Cardiac muscle cell (in vitro differentiated cells and primary cell): Measurements from ENCODE around the gene SEZ6. TPM values are rescaled to one million over a fixed set of nuclear protein-coding genes. Genes with fewer than 3 reads are reported as not detected.
A peak's percentile ranks its signal among the peaks of the same experiment; 100 is the strongest.

Source experiments
- DNase-seq, 2 donors: peaks; one replicate each; pipeline versions ENCODE4 v3.0.0 to v3.0.0-alpha.2; 2010 to 2017; ENCODE audit warnings: low read depth in 1 of 2, low spot score in 1 of 2
- H3K27ac ChIP-seq: fragments of 200-600 bp; sonication (generic); 2 replicates; pipeline ENCODE4 v1.5.1; 2016
- H3K27me3 ChIP-seq: fragments of 200-600 bp; sonication (generic); 2 replicates; pipeline ENCODE4 v1.6.0; 2016; ENCODE audit warnings: control low read depth
- H3K36me3 ChIP-seq: fragments of 200-600 bp; sonication (generic); 2 replicates; pipeline ENCODE4 v1.5.1; 2016; ENCODE audit warnings: control low read depth
- H3K4me1 ChIP-seq: fragments of 200-600 bp; sonication (generic); 2 replicates; pipeline ENCODE4 v1.8.1; 2017; ENCODE audit warnings: low read depth, mild to moderate bottlenecking, mixed run types
- H3K4me3 ChIP-seq: fragments of 200-600 bp; sonication (generic); 2 replicates; pipeline ENCODE4 v1.5.1; 2016; ENCODE audit warnings: mild to moderate bottlenecking
- H3K9me3 ChIP-seq: fragments of 200-600 bp; sonication (generic); 2 replicates; pipeline ENCODE4 v1.5.1; 2017; ENCODE audit warnings: low read depth, mild to moderate bottlenecking, control low read depth
- CTCF ChIP-seq: IDR thresholded peaks from 2 replicates; pipeline ENCODE4 v1.5.1; 2012; ENCODE audit warnings: low read depth, mild to moderate bottlenecking, low read length
- polyA plus RNA-seq: library from polyadenylated mRNA; unstranded; fragments of >200 nt; fragmentation: Nextera tagmentation; extraction: Ambion mirVana; gene quantifications from 2 replicates; pipeline ENCODE4 v1.2.1, GENCODE V29; 2016
- total RNA-seq: library from RNA; depleted of rRNA; stranded (reverse); fragments of >200 nt; gene quantifications from 2 replicates; pipeline ENCODE4 v1.2.3, GENCODE V29; 2016

The SEZ6 gene
- total and polyA plus RNA-seq, 2 experiments from 2014 or later: 0.21 to 0.95 TPM

GRCh38 chr17:28974451-28974850 lies 31.4 kb downstream of the SEZ6 start:
- DNase-seq: no peak
- Histone ChIP-seq H3K4me1 (peaks cover 37% of the 10 kb centered on the region), H3K27me3 (no peaks in the 10 kb centered on the region)

GRCh38 chr17:28973425-28973824 lies 32.4 kb downstream of the SEZ6 start:
- peak; percentile 25 for TF ChIP-seq CTCF
- Histone ChIP-seq H3K27ac (peak overlapping the region; percentile 79), H3K27me3 (no peaks in the 10 kb centered on the region), H3K36me3 (no peaks in the 10 kb centered on the region), H3K9me3 (no peaks in the 10 kb centered on the region), H3K4me3 (no peak overlapping the region), H3K4me1 (peaks cover 45% of the 10 kb centered on the region)
- peak; percentile 84 to 95 for DNase-seq

More at GRCh38 chr17:28974451-28974850, 31.4 kb downstream of the SEZ6 start:
- H3K36me3 ChIP-seq: no peaks in the 10 kb centered on the region
- no peak for TF ChIP-seq CTCF
- H3K4me3 ChIP-seq: no peak overlapping the region
- no peaks in the 10 kb centered on the region for H3K9me3 ChIP-seq
- H3K27ac ChIP-seq: peak overlapping the region; percentile 79

- no peak for DNase-seq
- no peaks in the 10 kb centered on the region for H3K9me3 ChIP-seq
- H3K4me1 ChIP-seq: peaks cover 43% of the 10 kb centered on the region
- H3K36me3 ChIP-seq: no peaks in the 10 kb centered on the region
- no peak overlapping the region for H3K27ac ChIP-seq
- no peaks in the 10 kb centered on the region for H3K27me3 ChIP-seq
- H3K4me3 ChIP-seq: no peak overlapping the region
- no peak for TF ChIP-seq CTCF
These were observed 33.4 kb downstream of the SEZ6 start for GRCh38 chr17:28972437-28972836.

- DNase-seq: no peak
- H3K4me1 ChIP-seq: peaks cover 39% of the 10 kb centered on the region
- H3K27ac ChIP-seq: no peak overlapping the region
- no peaks in the 10 kb centered on the region for H3K27me3 ChIP-seq
- H3K4me3 ChIP-seq: no peak overlapping the region
- TF ChIP-seq CTCF: no peak
- no peaks in the 10 kb centered on the region for H3K36me3 ChIP-seq
- H3K9me3 ChIP-seq: no peaks in the 10 kb centered on the region
These were observed 35.0 kb downstream of the SEZ6 start for GRCh38 chr17:28970879-28971278.

GRCh38 chr17:28969706-28970393 lies 36.0 kb downstream of the SEZ6 start:
- Histone ChIP-seq H3K27ac (no peak overlapping the region), H3K27me3 (no peaks in the 10 kb centered on the region), H3K36me3 (no peaks in the 10 kb centered on the region), H3K9me3 (no peaks in the 10 kb centered on the region), H3K4me3 (no peak overlapping the region), H3K4me1 (peaks cover 36% of the 10 kb centered on the region)
- no peak for DNase-seq
- no peak for TF ChIP-seq CTCF
